GM12878 (cell line): ENCODE data around the gene PARD6A. TPM values are rescaled to one million over a fixed set of nuclear protein-coding genes. Genes with fewer than 3 reads are reported as not detected.

Source experiments
- ATAC-seq: fragments of 200-7000 bp; cut with Tn5 transposase; 3 replicates; pipeline ENCODE4 v1.9.1; 2020; ENCODE audit warnings: mild to moderate bottlenecking, moderate library complexity
- BruUV-seq: library from RNA; stranded (reverse); fragments of 400-500 nt; replicated peaks from 2 replicates; lab custom pipeline; 2021; lab: Mats Ljungman, UMichigan
- CTCF ChIA-PET: fragments of 300-600 bp; sonication (Branson Sonifier 250); formaldehyde crosslinking; extraction: SDS; loops from one replicate; lab custom pipeline; 2021; ENCODE audit warnings: inconsistent platforms; lab: Yijun Ruan, JAX
- POLR2A ChIA-PET: fragments of 350-600 bp; formaldehyde crosslinking; extraction: SDS; loops from one replicate; lab custom pipeline; 2021; ENCODE audit warnings: inconsistent platforms; lab: Charles Lee
- RAD21 ChIA-PET: fragments of 300-600 bp; sonication (Branson Sonifier 250); formaldehyde crosslinking; loops from one replicate; lab custom pipeline; 2023; ENCODE audit warnings: antibody characterized with exemption; ENCODE audit not compliant: unreplicated experiment; lab: Charles Lee
- SMC1A ChIA-PET: fragments of 300-600 bp; sonication (Branson Sonifier 250); formaldehyde crosslinking; loops from one replicate; lab custom pipeline; 2023; ENCODE audit not compliant: unreplicated experiment, uncharacterized antibody; lab: Charles Lee
- DNase-seq: peaks from one replicate; pipeline ENCODE4 v3.0.0-alpha.2; 2011; ENCODE audit warnings: low read depth, low spot score
- FAIRE-seq: peaks from 3 replicates; lab custom pipeline; 2011; peaks lifted over from hg19 to GRCh38; lab: Jason Lieb, UNC
- H2AFZ ChIP-seq: 2 replicates; pipeline ENCODE4 v1.6.0; 2011; ENCODE audit warnings: low read depth, low read length, control low read depth; ENCODE audit not compliant: control insufficient read depth
- H3K27ac ChIP-seq: 2 replicates; pipeline ENCODE4 v1.5.1; 2011; ENCODE audit warnings: control low read depth; ENCODE audit not compliant: control insufficient read depth, insufficient read depth
- H3K27me3 ChIP-seq, 2 experiments: replicated peaks in 1 of 2; 2 replicates each; pipeline versions ENCODE4 v1.6.0 to v1.6.1; 2011; ENCODE audit warnings: low read length in 1 of 2; ENCODE audit not compliant: control insufficient read depth in 2 of 2, insufficient read depth in 2 of 2
- H3K36me3 ChIP-seq, 2 experiments: 2 replicates each; pipeline ENCODE4 v1.5.1; 2011; ENCODE audit warnings: low read length in 1 of 2; ENCODE audit not compliant: control insufficient read depth in 2 of 2, insufficient read depth in 2 of 2
- H3K4me1 ChIP-seq: 2 replicates; pipeline ENCODE4 v1.6.1; 2011; ENCODE audit warnings: mild to moderate bottlenecking, low read length, moderate library complexity, mixed read lengths; ENCODE audit not compliant: control insufficient read depth, insufficient read depth
- H3K4me2 ChIP-seq: 2 replicates; pipeline ENCODE4 v1.6.0; 2011; ENCODE audit warnings: control low read depth; ENCODE audit not compliant: control insufficient read depth, insufficient read depth
- H3K4me3 ChIP-seq: fragments of 200-600 bp; sonication (generic); 2 replicates; pipeline ENCODE4 v1.5.1; 2016
- H3K79me2 ChIP-seq: 2 replicates; pipeline ENCODE4 v1.6.0; 2011; ENCODE audit warnings: low read length; ENCODE audit not compliant: control insufficient read depth, insufficient read depth
- H3K9ac ChIP-seq: 2 replicates; pipeline ENCODE4 v1.8.0; 2011; ENCODE audit warnings: low read length, control low read depth, mixed read lengths; ENCODE audit not compliant: control insufficient read depth, insufficient read depth
- H3K9me3 ChIP-seq: replicated peaks from 3 replicates; pipeline ENCODE4 v1.5.1; 2011; ENCODE audit warnings: mild to moderate bottlenecking, low read length; ENCODE audit not compliant: control insufficient read depth, insufficient read depth
- H4K20me1 ChIP-seq: 2 replicates; pipeline ENCODE4 v1.6.0; 2011; ENCODE audit not compliant: control insufficient read depth, insufficient read depth
- CHD4 ChIP-seq: fragments of 200-600 bp; sonication (generic); IDR thresholded peaks from 2 replicates; pipeline ENCODE4 v1.6.1; 2016; ENCODE audit warnings: mild to moderate bottlenecking
- CREB1 ChIP-seq: IDR thresholded peaks from 2 replicates; pipeline ENCODE4 v1.6.1; 2012; ENCODE audit warnings: low read depth, mild to moderate bottlenecking, inconsistent platforms
- ETV6 ChIP-seq, 2 experiments: fragments of 450-650 bp in 1 of 2; IDR thresholded peaks in 1 of 2; conservative IDR thresholded peaks in 1 of 2; 2 replicates each; pipeline ENCODE4 v1.6.1; 2014; ENCODE audit warnings: antibody characterized with exemption in 1 of 2, borderline replicate concordance in 1 of 2, low read depth in 1 of 2, mild to moderate bottlenecking in 1 of 2, moderate library complexity in 1 of 2
- HDGF ChIP-seq: fragments of 450-650 bp; IDR thresholded peaks from 2 replicates; pipeline ENCODE4 v1.6.1; 2016; ENCODE audit warnings: antibody characterized with exemption
- KAT2A ChIP-seq: conservative IDR thresholded peaks from 2 replicates; pipeline ENCODE4 v1.6.1; 2011; ENCODE audit warnings: low read depth, low read length; ENCODE audit not compliant: control insufficient read depth
- MEF2B ChIP-seq: fragments of 450-650 bp; IDR thresholded peaks from 2 replicates; pipeline ENCODE4 v1.6.1; 2018; ENCODE audit warnings: mild to moderate bottlenecking, moderate library complexity; ENCODE audit not compliant: partially characterized antibody, poor library complexity, severe bottlenecking
- NFYB ChIP-seq: IDR thresholded peaks from 2 replicates; pipeline ENCODE4 v1.6.1; 2011; ENCODE audit warnings: low read depth, mild to moderate bottlenecking, low read length, improper control_type of control experiment, moderate library complexity; ENCODE audit not compliant: insufficient read depth
- SPI1 ChIP-seq: IDR thresholded peaks from 2 replicates; pipeline ENCODE4 v1.6.1; 2011; ENCODE audit warnings: low read depth, mild to moderate bottlenecking, low read length, moderate library complexity, borderline replicate concordance; ENCODE audit not compliant: insufficient read depth
- STAT1 ChIP-seq: fragments of 450-650 bp; conservative IDR thresholded peaks from 2 replicates; pipeline ENCODE4 v1.6.1; 2014; ENCODE audit warnings: antibody characterized with exemption, mild to moderate bottlenecking
- TCF3 ChIP-seq: IDR thresholded peaks from 2 replicates; pipeline ENCODE4 v1.6.1; 2012; ENCODE audit warnings: low read depth, mild to moderate bottlenecking, low read length, borderline replicate concordance; ENCODE audit not compliant: insufficient read depth
- YY1 ChIP-seq: IDR thresholded peaks from 2 replicates; pipeline ENCODE4 v1.6.1; 2011; ENCODE audit warnings: low read depth, mild to moderate bottlenecking, low read length
- ZNF217 ChIP-seq: fragments of 450-650 bp; IDR thresholded peaks from 2 replicates; pipeline ENCODE4 v1.6.1; 2017; ENCODE audit warnings: antibody characterized with exemption, mild to moderate bottlenecking
- WGBS: methylation state at CpG from one replicate; pipeline ENCODE4 v1.1.6; 2016; ENCODE audit warnings: low lambda C conversion rate; ENCODE audit not compliant: insufficient replicate concordance, insufficient coverage; ENCODE audit errors: missing lambda C conversion rate; 5-methylcytosine and 5-hydroxymethylcytosine counted together
- in situ Hi-C: fragments of 300-500 bp; cut with MboI; formaldehyde crosslinking; loops from 9 replicates; pipeline ENCODE4 v1.14.3; 2018; ENCODE audit warnings: mixed read lengths
- intact Hi-C: fragments of 100-400 bp; cut with micrococcal nuclease; formaldehyde crosslinking; loops from one replicate; pipeline ENCODE4 v1.14.2; 2022; ENCODE audit not compliant: unreplicated experiment
- polyA plus RNA-seq, 11 experiments: library from polyadenylated mRNA; depleted of rRNA in 4 of 11; unstranded in 6 of 11; stranded (reverse) in 5 of 11; fragments of >200 nt; fragmentation: Nextera tagmentation in 4 of 11; fragmentation: Illumina TruSeq in 1 of 11; extraction: Ambion mirVana in 4 of 11; extraction: Trizol in 1 of 11; gene quantifications; 1 replicate in 1 of 11; 2 replicates in 10 of 11; pipeline versions ENCODE4 v1.2.1 to v1.2.3, GENCODE V29; 2011 to 2016; ENCODE audit warnings: inconsistent platforms in 2 of 11, missing spikeins in 2 of 11, low read depth in 1 of 11
- total RNA-seq, 4 experiments: library from RNA; depleted of rRNA in 3 of 4; stranded (reverse); fragments of >200 nt in 3 of 4; fragmentation: Illumina TruSeq in 1 of 4; extraction: Trizol in 1 of 4; gene quantifications; 2 replicates each; pipeline versions ENCODE4 v1.2.1 to v1.2.3, GENCODE V29; 2013 to 2021
- TF ChIP-seq, protein P1 (sequence below): fragments of 450-650 bp; formaldehyde crosslinking; IDR thresholded peaks from 2 replicates; pipeline ENCODE4 v1.4.0; 2022; ENCODE audit warnings: mild to moderate bottlenecking, moderate library complexity
- TF ChIP-seq, protein P2 (sequence below): IDR thresholded peaks from 2 replicates; pipeline ENCODE4 v1.6.1; 2012; ENCODE audit warnings: improper control_type of control experiment, low read depth, low read length; ENCODE audit not compliant: insufficient replicate concordance

PARD6A gene
- total and polyA plus RNA-seq, 10 of the 15 experiments (the other 5 are each of a cell fraction or from before 2014, with no cell fraction given): 0.42 to 10.1 (median 4.4) TPM

DNA sequence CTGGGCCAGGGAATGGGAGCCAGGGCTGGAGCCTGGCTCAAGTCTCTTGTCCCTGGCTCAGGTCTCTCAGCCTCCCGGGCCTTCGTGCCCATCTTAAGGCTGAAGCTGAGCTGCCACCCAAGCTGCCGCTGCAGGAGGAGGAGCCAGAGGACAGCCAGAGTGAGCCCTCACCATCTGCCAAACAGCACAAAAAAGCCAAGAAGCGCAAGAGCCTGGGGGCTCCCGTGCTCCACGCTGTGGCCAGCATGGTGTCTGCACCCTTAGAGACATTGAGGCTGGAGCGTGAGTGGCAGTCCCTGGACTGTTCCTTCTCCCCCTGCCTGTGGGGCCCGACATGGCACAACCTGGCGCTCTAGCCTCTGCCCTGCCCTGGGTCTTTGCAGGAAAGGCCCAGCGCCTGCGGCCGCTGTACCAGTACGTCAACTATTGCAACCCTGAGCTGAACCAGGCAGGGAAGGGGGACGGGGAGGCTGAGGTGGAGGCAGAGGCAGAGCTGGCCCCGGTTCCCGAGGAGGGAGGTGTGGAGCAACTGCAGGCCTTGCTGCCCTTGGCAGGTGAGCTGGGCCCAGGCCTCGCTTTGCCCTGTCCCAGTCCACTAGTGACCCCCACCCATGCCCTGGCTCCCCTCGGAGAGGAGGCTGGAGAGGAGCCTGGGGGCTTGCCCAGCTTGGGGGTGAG lies 7.2 kb downstream of the PARD6A start:
- Histone ChIP-seq H3K27ac (no peak overlapping the region), H3K4me2 (peak overlapping the region; percentile 95), H3K79me2 (no peaks in the 10 kb centered on the region), H2AFZ (peak overlapping the region; percentile 76), H3K9ac (peak overlapping the region; percentile 61; the same call in 1 of the 2 replicates), H4K20me1 (no peaks in the 10 kb centered on the region), H3K36me3 (no peaks in the 10 kb centered on the region), H3K9me3 (no peaks in the 10 kb centered on the region), H3K27me3 (no peaks in the 10 kb centered on the region), H3K4me3 (no peak overlapping the region), H3K4me1 (peaks cover 34% of the 10 kb centered on the region)
- DNase-seq (peak; percentile 70), ATAC-seq (peak; percentile 88), FAIRE-seq (peak; percentile 98)
- intact Hi-C loops: loop anchor here (1.0 to 5.0 kb wide), 3 partner anchors 121 to 176 kb away; no protein-coding TSS in a partner anchor
- in situ Hi-C loops: no loop called here
- ChIA-PET POLR2A (interaction anchor here (0.5 to 2.1 kb wide), 9 partner anchors 8 to 192 kb away, joined by 3 to 7 read pairs (median 4); partner anchors contain the start of gene ACD), RAD21 (interaction anchor here (0.7 to 3.1 kb wide), 12 partner anchors 23 to 268 kb away, joined by 3 to 27 read pairs (median 5); partner anchors contain the start of genes ATP6V0D1, CARMIL2 and GFOD2), CTCF (interaction anchor here (0.6 to 11.9 kb wide), 33 partner anchors 8 to 373 kb away, joined by 3 to 196 read pairs (median 3); partner anchors contain the start of genes ACD, ATP6V0D1, CARMIL2 and RANBP10), SMC1A (interaction anchor here (0.6 to 3.0 kb wide), 10 partner anchors 9 to 186 kb away, joined by 3 to 20 read pairs (median 4); partner anchors contain the start of genes ATP6V0D1 and RIPOR1)
- WGBS: 22% methylated on average over 18 of the region's 18 CpGs
- BruUV-seq: no TSS peak
- TF ChIP-seq, protein P1, sequence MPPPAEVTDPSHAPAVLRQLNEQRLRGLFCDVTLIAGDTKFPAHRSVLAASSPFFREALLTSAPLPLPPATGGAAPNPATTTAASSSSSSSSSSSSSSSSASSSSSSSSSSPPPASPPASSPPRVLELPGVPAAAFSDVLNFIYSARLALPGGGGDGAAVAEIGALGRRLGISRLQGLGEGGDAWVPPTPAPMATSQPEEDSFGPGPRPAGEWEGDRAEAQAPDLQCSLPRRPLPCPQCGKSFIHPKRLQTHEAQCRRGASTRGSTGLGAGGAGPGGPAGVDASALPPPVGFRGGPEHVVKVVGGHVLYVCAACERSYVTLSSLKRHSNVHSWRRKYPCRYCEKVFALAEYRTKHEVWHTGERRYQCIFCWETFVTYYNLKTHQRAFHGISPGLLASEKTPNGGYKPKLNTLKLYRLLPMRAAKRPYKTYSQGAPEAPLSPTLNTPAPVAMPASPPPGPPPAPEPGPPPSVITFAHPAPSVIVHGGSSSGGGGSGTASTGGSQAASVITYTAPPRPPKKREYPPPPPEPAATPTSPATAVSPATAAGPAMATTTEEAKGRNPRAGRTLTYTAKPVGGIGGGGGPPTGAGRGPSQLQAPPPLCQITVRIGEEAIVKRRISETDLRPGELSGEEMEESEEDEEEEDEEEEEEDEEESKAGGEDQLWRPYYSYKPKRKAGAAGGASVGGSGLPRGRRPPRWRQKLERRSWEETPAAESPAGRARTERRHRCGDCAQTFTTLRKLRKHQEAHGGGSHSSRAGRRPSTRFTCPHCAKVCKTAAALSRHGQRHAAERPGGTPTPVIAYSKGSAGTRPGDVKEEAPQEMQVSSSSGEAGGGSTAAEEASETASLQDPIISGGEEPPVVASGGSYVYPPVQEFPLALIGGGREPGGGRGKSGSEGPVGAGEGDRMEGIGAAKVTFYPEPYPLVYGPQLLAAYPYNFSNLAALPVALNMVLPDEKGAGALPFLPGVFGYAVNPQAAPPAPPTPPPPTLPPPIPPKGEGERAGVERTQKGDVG: no peak
- TF ChIP-seq ETV6 (conservative IDR thresholded peaks at IDR 0.05 in 1 of 2, IDR thresholded peaks at IDR 0.05 in 1 of 2; ENCODE audit: borderline replicate concordance in 1 of 2, low read depth in 1 of 2): no peak
- TF ChIP-seq MEF2B: no peak
- no peak for TF ChIP-seq CREB1
- TF ChIP-seq YY1: peak; percentile 74
- TF ChIP-seq, protein P2, sequence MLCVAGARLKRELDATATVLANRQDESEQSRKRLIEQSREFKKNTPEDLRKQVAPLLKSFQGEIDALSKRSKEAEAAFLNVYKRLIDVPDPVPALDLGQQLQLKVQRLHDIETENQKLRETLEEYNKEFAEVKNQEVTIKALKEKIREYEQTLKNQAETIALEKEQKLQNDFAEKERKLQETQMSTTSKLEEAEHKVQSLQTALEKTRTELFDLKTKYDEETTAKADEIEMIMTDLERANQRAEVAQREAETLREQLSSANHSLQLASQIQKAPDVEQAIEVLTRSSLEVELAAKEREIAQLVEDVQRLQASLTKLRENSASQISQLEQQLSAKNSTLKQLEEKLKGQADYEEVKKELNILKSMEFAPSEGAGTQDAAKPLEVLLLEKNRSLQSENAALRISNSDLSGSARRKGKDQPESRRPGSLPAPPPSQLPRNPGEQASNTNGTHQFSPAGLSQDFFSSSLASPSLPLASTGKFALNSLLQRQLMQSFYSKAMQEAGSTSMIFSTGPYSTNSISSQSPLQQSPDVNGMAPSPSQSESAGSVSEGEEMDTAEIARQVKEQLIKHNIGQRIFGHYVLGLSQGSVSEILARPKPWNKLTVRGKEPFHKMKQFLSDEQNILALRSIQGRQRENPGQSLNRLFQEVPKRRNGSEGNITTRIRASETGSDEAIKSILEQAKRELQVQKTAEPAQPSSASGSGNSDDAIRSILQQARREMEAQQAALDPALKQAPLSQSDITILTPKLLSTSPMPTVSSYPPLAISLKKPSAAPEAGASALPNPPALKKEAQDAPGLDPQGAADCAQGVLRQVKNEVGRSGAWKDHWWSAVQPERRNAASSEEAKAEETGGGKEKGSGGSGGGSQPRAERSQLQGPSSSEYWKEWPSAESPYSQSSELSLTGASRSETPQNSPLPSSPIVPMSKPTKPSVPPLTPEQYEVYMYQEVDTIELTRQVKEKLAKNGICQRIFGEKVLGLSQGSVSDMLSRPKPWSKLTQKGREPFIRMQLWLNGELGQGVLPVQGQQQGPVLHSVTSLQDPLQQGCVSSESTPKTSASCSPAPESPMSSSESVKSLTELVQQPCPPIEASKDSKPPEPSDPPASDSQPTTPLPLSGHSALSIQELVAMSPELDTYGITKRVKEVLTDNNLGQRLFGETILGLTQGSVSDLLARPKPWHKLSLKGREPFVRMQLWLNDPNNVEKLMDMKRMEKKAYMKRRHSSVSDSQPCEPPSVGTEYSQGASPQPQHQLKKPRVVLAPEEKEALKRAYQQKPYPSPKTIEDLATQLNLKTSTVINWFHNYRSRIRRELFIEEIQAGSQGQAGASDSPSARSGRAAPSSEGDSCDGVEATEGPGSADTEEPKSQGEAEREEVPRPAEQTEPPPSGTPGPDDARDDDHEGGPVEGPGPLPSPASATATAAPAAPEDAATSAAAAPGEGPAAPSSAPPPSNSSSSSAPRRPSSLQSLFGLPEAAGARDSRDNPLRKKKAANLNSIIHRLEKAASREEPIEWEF: no peak
- no peak for TF ChIP-seq KAT2A
- TF ChIP-seq ZNF217: no peak
- TF ChIP-seq HDGF: peak; percentile 55; the same call in 1 of the 2 replicates
- no peak for TF ChIP-seq SPI1
- TF ChIP-seq CHD4: no peak
- TF ChIP-seq NFYB: no peak
- 0 out of 2 replicates have a peak, but pooled peaks have one; percentile 36 for TF ChIP-seq STAT1
- TF ChIP-seq TCF3: no peak
